Neutrophil (primary cell): ENCODE measurements around the gene STX8.

Source experiments
- H3K27ac ChIP-seq: fragments of 200-600 bp; sonication (generic); 2 replicates; pipeline ENCODE4 v1.5.1; 2016; ENCODE audit warnings: mild to moderate bottlenecking, moderate library complexity
- H3K27me3 ChIP-seq: fragments of 200-600 bp; sonication (generic); 2 replicates; pipeline ENCODE4 v1.6.0; 2016; ENCODE audit warnings: mild to moderate bottlenecking
- H3K36me3 ChIP-seq: fragments of 200-600 bp; sonication (generic); 2 replicates; pipeline ENCODE4 v1.5.1; 2017
- H3K4me1 ChIP-seq, 2 experiments: fragments of 200-600 bp in 1 of 2; sonication (generic) in 1 of 2; 1 replicate in 1 of 2; 2 replicates in 1 of 2; pipeline versions ENCODE4 v1.5.1 to v1.6.1; 2013 to 2016; ENCODE audit warnings: low read depth in 1 of 2, low read length in 1 of 2, mild to moderate bottlenecking in 1 of 2, moderate library complexity in 1 of 2; ENCODE audit not compliant: control insufficient read depth in 1 of 2, insufficient read depth in 1 of 2
- H3K4me3 ChIP-seq, 2 experiments: fragments of 200-600 bp in 1 of 2; sonication (generic) in 1 of 2; 1 replicate in 1 of 2; 2 replicates in 1 of 2; pipeline ENCODE4 v1.5.1; 2013 to 2016; ENCODE audit warnings: low read depth in 1 of 2, low read length in 1 of 2, mild to moderate bottlenecking in 1 of 2, moderate library complexity in 1 of 2
- H3K9me3 ChIP-seq: fragments of 200-600 bp; sonication (generic); 2 replicates; pipeline ENCODE4 v1.5.1; 2016
- CTCF ChIP-seq: fragments of 200-600 bp; sonication (generic); IDR thresholded peaks from 2 replicates; pipeline ENCODE4 v1.5.1; 2016; ENCODE audit warnings: antibody characterized with exemption

Gene STX8

GRCh38 chr17:9274973-9275372, 300.6 kb downstream of the STX8 start:
- Histone ChIP-seq H3K4me1 (no peaks in the 10 kb centered on the region), H3K27me3 (no peaks in the 10 kb centered on the region), H3K4me3 (no peak overlapping the region), H3K27ac (no peak overlapping the region), H3K9me3 (no peaks in the 10 kb centered on the region), H3K36me3 (no peaks in the 10 kb centered on the region)
- TF ChIP-seq CTCF: no peak

GRCh38 chr17:9273428-9274391, 301.9 kb downstream of the STX8 start:
- H3K36me3 ChIP-seq: no peaks in the 10 kb centered on the region
- TF ChIP-seq CTCF: no peak

GRCh38 chr17:9272501-9273200, 303.0 kb downstream of the STX8 start:
- Histone ChIP-seq H3K27me3 (no peaks in the 10 kb centered on the region), H3K9me3 (no peaks in the 10 kb centered on the region), H3K36me3 (no peaks in the 10 kb centered on the region), H3K27ac (no peak overlapping the region), H3K4me3 (no peak overlapping the region), H3K4me1 (no peaks in the 10 kb centered on the region)
- TF ChIP-seq CTCF: no peak

More at GRCh38 chr17:9273428-9274391, 301.9 kb downstream of the STX8 start:
- no peaks in the 10 kb centered on the region for H3K27me3 ChIP-seq
- H3K9me3 ChIP-seq: no peaks in the 10 kb centered on the region
- no peak overlapping the region for H3K27ac ChIP-seq
- no peak overlapping the region for H3K4me3 ChIP-seq
- no peaks in the 10 kb centered on the region for H3K4me1 ChIP-seq

- Histone ChIP-seq H3K27me3 (no peaks in the 10 kb centered on the region), H3K4me1 (no peaks in the 10 kb centered on the region), H3K9me3 (no peaks in the 10 kb centered on the region), H3K36me3 (no peaks in the 10 kb centered on the region), H3K27ac (no peak overlapping the region), H3K4me3 (no peak overlapping the region)
- no peak for TF ChIP-seq CTCF
These were observed 303.6 kb downstream of the STX8 start for GRCh38 chr17:9271989-9272388.

- Histone ChIP-seq H3K9me3 (no peaks in the 10 kb centered on the region), H3K4me1 (no peaks in the 10 kb centered on the region), H3K36me3 (no peaks in the 10 kb centered on the region), H3K27me3 (no peaks in the 10 kb centered on the region), H3K4me3 (no peak overlapping the region), H3K27ac (no peak overlapping the region)
- TF ChIP-seq CTCF: no peak
These were observed 304.7 kb downstream of the STX8 start for GRCh38 chr17:9270921-9271320.
